Measurements from ENCODE around the gene SLC24A3.

Gene SLC24A3

DNA sequence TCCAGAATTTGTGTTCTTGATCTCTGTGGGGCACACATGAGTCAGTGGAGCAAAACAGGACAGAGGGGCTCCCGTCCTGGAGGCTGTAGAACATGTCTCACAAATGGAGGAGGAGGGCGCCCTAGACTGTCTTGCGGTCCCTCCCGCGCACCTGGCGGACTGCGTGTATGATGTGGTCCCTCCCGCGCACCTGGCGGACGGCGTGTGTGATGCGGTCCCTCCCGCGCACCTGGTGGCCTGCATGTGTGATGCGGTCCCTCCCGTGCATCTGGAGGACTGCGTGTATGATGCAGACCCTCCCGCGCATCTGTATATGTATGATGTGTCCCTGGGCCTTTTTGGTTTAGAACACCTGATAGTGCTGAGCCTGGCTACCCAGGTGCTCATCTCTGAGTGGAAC is 386.8 kb downstream of the SLC24A3 start:
- no peak for DNase-seq (ENCODE audit: low spot score)

DNA sequence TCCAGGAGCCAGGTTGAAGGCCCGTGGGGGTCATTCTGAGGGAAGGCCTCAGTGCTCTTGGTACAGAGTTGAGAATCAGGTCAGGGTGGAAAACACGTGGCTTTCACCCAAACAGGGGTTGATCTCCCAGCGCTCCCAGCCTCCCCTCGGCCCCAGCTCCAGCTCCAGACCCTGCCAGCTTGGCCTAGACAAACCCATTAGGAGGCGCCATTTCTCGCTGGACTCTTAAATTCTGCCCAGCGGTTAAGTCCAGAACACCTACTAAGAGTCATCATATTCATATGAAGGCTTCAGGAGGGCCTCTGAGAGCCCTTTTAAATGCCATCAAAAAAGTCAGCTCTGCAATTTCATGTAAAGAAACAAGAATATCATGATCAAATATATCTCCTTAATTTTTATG is 387.6 kb downstream of the SLC24A3 start:
- DNase-seq (ENCODE audit: low spot score) = no peak

DNA sequence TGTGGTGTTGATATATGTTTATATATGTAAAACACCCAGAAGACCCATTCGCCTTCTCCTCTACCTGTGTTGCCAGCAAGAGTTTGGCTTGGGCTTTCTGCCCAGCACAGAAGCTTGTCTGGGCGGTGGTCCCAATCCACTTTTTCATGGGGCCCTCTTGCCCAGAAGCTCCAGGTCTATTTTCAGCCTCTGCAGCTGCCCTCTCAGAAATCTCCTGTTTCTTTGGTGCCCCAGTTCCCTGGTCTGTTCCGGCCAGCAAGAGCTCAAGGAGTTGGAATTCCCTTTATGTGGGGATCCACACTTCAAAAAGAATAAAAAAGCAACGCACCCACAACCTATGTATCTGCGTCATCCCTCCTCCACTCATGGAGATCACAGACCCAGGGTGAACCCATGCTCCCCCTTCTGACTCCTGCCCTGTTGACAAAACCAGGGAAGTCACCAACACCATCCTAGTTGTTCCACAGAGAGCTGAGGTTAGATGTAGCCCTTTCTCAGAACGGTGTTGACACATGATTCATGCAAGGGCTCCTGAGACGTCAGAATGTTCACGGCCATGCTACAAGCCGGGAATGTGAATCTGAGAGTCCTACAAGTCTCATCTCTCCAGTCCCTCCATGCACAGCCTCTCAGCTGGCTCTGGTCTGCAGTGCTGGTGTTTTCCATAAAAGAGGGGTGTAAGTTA is 388.8 kb downstream of the SLC24A3 start:
- DNase-seq (ENCODE audit: low spot score) = no peak

DNA sequence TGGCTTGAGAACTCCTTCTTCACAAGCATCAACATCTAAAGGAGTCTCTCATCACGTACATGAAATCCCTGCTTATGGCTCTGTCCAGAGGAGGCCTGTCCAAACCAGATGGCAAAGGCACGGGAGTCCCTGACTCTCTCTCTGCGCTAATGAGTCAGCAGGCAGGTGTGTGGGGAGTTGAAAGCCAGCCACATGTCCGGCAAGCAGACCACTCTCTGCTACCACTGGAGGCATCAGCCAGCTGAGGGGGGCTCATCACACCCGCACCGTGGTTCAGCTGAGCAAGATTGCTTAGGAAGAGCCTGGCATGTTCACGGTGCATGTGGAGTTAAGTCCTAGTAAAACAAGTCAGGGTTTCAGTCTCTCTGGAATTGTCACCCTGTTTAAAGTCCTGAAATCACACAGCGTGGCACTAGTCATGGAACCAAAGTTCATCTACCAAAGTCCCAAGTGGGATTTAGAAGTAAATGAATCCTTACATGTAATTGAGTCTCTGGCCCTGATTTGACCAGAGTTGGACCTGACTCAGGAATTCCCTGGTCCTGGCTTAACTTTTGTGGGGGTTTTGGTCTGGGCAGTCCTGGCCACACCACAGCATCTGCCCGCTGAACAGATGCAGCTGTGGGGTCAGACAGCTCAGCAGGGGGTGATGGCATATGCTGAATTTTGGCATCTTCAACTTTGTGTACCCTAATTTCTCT is 390.4 kb downstream of the SLC24A3 start:
- DNase-seq (ENCODE audit: low spot score) = no peak

DNA sequence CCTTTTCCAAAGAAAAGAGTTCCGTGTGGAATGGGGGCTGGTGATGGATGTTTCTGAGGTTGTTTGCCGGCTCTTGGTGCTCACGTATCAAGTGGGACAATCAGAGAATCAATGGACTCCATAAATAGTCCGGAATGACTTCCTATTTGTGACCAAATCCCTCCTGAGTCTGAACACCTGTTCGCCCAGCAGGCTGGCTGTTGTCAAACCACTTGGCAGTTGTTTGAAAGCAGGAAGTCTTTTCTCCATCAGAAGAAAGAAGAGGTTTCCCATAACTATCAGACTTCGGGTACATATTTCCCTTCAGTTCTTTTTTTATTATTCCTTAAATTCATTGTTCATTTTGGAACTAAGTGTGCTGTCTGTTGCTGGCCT is 390.9 kb downstream of the SLC24A3 start:
- no peak for DNase-seq (ENCODE audit: low spot score)

DNA sequence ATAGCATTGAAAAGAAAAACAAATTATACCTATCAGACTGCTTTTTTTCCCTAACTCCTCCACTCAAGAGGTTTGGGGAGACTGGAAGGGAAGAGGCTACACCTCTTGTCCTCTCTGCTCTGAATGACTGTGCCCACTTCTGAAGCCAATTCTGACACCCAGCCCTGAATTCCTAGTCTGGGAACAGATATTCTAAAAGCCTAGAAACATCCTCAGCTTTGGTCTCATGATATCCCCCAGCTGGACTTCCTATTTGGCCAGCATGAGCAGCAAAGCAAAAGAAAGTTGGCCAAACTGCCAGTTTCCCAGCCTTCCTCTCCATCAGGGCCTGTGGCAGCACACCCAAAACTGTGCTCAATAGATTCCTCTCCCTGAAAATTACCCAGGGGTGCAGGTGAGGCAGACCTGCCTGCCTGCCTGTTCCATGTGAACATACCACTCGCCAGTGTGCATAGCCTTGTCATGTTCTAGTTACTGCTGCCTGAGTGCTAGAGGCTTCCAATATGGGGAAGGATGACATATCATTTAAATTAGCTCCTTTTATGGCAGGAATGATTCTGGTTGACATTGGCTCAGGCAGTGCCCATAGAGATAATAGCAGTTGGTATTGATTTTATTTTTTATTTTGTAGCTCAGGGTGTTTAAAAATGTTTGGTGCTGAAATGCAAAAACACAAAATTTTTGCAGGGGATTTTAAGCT is 393.5 kb downstream of the SLC24A3 start:
- DNase-seq (ENCODE audit: low spot score) = no peak

DNA sequence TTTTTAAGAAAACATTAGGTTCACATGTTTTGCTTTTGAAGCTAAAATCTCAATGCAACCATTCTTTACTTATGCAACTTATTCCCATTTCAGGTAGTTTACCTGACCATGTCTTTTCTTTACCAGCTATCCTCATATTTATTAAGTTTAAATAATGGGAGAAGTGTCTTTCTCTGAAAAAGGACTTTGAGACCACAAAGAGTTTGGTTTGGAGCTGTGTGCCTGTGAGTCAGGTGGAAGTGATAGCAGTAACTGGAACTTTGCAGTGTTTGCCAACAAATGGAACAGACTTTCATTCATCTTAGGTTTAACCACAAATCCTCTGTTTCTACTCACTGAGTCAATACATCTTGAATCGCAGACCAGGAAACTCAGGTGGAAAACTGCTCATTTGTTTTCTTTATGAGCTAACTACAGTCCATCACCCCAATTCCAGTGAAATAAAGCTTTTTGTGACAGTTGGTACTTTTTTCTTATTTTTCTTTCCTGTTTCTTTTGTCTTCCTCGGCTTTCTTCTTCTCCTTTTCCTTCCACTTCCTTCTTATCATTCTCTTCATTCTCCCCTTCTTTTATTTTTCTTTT is 397.3 kb downstream of the SLC24A3 start:
- DNase-seq (ENCODE audit: low spot score) = no peak

DNA sequence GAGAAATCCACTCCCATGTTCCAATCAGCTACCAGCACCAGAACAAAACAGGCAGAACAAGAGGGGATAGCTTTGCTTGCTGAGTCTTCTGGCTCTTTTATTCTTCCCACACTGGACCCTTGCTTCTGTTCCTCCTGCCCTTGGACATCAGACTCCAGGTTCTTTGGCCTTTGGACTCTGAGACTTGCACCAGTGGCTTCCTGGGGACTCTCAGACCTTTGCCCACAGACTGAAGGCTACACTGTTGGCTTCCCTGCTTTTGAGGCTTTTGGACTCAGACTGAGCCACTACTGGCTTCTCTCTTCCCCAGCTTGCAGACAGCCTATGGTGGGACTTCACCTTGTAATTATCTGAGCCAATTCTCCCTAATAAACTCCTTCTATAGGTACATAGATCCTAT is 403.2 kb downstream of the SLC24A3 start:
- no peak for DNase-seq (ENCODE audit: low spot score)

DNA sequence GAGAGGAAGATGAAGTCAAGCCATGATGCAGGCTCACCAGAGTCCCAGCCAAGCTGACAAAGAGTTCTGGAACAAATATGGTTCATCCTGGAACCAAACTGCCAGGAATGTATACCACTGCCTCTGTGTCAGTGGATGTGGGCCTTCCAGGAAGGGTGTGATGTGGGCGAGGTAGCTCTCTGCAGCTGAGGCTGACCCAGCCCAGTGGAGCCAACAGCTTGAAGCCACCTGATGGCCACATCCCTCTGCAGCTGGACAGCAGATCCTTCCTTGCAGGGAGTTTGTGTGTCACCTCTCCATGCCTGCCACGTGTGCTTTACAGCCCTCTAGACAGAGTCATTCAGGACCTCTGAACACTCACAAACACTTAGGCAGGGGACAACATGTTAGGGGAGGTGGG is 403.6 kb downstream of the SLC24A3 start:
- no peak for DNase-seq (ENCODE audit: low spot score)

DNA sequence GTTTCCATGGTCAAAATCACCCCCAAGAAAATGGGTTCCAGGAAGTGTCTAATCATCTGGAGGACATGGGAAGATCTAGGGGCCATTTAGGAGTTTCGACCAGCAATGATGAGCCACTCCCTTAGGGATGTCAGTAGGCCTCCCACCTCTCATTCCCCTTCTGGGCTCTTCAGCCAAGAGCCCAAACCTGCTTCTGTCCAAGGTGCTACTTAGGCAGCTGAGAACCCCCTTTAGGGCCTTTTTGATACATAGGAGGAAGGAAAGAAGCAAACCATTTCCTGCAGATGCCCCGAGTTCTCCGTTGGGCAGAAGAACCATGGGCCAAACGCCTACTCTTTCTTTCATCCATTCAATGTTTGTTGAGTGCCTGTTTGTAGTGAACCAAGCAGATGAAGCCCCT is 404.2 kb downstream of the SLC24A3 start:
- no peak for DNase-seq (ENCODE audit: low spot score)

DNA sequence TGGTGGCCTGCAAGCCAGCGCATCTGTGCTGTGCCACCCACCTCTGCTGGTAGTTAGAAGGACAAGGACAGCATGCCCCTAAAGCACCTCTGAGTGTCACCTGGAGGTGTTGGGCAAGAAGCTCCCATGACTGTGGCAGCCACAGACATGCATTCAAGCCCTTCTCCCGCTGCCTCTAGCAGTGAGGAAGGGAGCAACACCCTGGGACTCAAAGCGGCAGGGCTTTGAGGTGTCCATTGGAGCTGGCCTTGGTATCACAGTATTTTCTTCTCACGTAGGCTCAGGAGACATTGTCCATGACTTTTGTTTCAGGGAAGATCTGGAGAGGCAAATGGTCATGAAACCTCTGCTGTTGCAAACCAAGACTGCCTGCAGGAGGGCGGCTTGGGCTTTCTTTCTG is 404.8 kb downstream of the SLC24A3 start:
- no peak for DNase-seq (ENCODE audit: low spot score)

DNA sequence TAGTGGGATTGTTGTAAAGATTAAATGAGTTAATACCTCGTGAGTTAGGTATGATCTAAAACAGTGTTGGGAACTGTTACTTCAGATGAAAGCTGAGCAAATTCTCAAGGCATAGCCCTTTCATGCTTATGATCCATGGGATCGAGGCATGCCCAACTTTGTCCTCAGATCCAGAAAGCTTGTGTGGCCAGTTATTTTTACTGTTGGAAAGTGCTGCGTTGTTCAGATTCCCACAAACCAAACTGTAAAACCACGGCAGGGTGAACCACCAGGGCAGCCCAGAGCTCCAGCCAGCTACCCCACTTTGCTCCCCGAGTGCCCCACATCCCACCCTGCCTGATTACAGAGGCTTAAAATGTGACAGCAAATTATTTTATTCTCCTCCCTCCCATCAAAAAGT is 406.3 kb downstream of the SLC24A3 start:
- DNase-seq (ENCODE audit: low spot score) = no peak

DNA sequence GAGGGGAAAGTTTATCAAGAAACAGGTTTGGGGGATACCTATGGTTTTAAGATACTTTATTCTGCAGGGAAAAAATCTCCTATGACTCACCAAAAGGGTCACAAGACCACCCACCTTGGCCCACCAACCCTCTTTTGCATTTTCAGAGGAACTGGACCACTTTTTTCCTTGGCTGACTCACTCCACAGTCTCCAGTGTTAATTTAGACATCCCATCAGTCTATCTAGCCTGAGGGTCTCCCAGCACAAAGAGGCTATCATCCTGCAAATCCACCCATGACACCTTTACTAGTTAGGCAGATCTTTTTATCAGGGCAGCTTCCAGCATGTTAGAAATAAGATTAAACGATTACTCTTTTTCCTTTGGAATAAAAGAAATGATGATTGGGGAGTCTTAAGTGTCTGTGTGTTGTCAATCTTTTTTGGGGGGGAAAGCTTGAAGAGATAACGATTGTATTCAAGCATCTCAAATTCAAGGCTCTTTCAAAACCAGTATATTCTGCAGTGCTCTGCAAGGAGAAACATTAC is 407.5 kb downstream of the SLC24A3 start:
- DNase-seq (ENCODE audit: low spot score) = no peak

DNA sequence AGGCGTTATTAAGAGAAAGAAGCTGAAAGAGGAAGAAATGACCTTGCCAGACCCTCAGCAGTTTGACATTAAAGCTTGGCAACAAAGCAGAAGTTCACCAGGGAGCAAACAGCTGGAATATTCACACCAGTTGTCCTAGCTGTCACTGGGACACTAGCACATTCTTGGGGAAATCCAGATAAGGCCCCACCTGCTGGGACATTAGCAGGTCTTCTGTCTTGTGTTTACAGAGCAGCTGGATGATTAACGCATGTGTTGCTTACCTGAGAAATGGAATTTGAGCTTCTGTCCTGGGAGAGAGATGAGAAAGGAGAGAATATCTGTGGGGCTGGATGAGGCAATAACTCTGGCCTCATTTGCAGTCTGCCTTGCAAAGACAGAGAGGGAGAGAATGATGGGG is 408.0 kb downstream of the SLC24A3 start:
- DNase-seq (ENCODE audit: low spot score) = no peak

DNA sequence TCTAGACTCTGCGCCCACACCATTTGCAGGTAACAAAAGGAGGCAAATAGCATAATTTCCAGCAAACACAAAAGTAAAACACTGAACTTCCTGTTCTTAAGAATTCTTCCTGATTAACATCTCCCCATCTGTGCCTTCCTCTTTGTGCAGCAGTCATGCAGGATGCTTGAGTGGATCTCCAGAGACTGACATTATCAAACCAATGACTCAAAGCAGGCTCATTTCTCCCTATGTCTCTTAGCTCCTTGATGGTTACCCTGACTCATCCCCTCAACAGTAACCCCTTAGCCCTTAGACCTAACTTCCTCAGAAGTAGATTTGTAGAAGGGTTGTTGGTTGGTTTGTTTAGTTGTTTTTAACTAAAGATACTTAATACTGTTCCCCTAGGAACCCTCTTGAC is 408.6 kb downstream of the SLC24A3 start:
- no peak for DNase-seq (ENCODE audit: low spot score)

DNA sequence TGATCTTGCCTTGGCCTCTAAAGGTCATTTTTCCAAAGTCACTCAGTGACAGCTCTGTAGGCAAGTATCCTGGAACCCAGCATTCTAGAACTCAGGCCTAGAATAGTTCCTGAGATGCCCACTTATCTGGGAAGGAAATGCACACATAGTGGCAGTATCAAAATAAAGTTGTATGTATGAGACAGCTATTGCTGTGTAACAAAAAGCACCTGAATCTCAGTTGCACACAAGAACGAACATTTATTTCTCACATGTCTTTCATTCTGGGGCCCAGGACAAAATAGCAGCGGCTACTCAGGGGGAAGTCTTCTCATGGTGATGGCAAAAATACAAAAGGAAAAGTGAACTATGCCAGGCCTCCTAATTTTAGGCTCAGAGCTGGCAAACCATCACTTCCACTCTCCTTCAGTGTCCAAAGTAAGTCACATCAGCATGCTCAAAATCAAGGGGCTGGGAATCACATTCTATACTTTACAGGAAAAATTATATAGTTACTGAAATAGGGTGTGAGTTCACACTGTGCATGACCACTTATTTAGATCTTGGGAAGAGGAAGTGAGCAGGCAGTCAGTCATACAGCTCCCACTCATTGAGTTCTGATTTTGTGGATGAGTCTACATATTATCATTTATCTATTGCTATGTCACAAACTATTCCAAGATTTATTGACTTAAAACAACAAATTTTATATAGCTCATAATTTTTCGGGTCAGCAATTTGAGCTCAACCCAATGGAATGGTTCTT is 412.0 kb downstream of the SLC24A3 start:
- no peak for DNase-seq (ENCODE audit: low spot score)

DNA sequence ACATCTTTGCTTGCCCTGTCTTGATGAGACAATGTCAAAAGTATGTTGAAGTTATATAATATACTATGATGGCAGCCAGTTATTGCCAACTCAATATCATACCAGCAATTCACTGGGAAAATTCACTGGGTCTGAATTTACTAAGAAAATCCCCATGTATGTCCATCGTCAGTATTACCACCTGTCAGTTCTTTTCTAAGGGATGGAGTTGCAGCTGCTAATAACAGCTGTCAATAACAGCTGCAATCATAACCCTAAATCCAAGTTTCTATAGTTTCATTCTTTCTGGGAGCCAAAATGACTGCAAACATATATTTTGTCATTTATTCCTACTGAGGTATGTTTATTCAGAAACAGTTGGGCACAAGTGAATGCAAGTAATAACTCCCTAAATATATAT is 413.0 kb downstream of the SLC24A3 start:
- no peak for DNase-seq (ENCODE audit: low spot score)

DNA sequence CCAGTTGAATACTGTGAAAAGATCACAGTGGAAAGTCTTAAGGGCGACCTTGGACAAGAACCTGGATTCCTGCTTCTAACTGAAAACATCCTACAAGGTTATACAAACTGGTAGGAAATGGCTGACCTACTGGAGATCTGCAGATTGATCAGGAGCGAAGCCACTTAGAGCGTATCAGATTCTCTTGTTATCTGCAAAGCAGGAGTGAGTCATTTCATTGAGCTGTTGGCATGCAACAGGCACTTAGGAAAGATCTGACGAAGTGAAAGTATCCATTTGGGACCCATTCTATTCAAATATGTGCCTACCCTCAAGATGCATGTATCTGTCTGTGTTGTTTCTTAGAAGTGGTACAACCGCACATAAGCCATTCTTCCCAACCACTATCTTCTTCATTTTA is 414.5 kb downstream of the SLC24A3 start:
- no peak for DNase-seq (ENCODE audit: low spot score)

DNA sequence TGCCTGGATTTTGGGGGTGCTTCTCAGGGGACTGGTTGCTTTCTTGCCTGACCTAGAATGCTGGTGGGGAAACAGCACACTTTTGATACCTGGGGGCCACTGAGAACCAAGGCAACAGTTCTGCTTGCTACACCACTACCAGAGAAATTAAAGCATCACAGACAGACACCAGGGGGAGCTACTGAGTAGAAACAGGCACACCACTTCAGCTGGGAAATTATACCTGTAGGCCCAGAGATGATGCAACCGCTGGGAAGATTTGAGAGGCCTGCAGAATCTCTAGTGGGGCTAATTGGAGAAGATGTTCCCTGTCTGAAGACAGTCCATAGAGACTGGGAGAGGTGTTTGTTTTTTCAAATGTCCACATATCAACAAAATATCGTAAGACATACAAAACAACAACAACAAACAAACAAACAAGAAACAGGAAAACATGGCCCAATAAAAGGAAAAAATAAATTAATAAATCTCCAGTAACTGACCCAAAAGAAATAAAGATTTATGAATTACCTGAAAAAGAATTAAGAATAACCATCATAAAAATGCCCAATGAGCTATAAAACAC is 416.2 kb downstream of the SLC24A3 start:
- DNase-seq (ENCODE audit: low spot score) = peak; percentile 75

DNA sequence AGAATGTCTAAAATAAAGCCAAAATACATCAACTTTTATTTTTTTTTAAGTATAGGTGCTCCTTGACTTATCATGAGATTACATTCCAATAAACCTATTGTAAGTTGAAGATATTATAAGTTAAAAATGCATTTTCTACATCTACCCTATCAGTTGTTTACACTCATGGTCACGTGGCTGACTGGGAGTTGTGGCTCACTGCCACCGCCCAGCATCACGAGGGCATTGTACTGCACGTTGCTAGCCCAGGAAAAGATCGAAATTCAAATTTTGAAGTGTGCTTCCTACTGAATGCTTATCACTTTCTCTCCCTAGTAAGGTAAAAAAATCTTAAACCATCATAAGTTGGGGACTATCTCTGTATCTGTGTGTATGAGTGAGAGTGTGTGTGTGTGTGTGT is 419.0 kb downstream of the SLC24A3 start:
- DNase-seq (ENCODE audit: low spot score) = no peak

DNA sequence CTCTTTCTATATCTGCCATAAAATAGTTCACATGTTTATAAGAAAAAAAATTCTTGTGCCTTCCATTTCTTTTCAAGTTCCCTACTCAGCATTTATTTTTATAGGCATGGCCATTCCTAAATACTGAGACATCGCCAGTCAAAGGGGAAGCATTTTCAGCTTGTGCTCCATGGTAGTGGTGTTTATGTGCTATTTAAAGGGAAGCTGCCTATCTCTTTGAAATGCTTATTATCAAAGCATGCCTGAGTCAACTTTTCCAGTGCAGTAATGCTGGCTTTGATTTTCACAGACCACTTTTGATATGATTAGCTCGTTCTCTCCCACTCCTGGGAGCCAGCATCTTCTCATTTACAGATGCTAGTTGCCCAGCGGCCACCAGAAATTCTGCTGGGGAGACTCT is 421.5 kb downstream of the SLC24A3 start:
- DNase-seq (ENCODE audit: low spot score) = no peak

All from HuH-7.5 (cell line).